Aorta (tissue), 5 donors: Measurements from ENCODE around the gene PDGFRB. TPM values are rescaled to one million over a fixed set of nuclear protein-coding genes. Genes with fewer than 3 reads are reported as not detected.
A peak's percentile ranks its signal among the peaks of the same experiment; 100 is the strongest.

Experiments
- ATAC-seq: fragments of 200-7000 bp; cut with Tn5 transposase; one replicate; pipeline ENCODE4 v1.9.1; 2022; ENCODE audit warnings: moderate library complexity; ENCODE audit not compliant: low FRiP score
- DNase-seq, 2 donors: peaks; one replicate each; pipeline ENCODE4 v3.0.0-alpha.2; 2020
- H3K27ac ChIP-seq, 2 donors: one replicate each; pipeline ENCODE4 v1.5.1; 2013; ENCODE audit warnings: low read length in 2 of 2, mild to moderate bottlenecking in 2 of 2, moderate library complexity in 2 of 2, control low read depth in 1 of 2, inconsistent platforms in 1 of 2, low read depth in 1 of 2
- H3K27me3 ChIP-seq, 2 donors: one replicate each; pipeline ENCODE4 v1.6.1; 2013; ENCODE audit warnings: control low read depth in 1 of 2, low read length in 1 of 2, mild to moderate bottlenecking in 1 of 2, moderate library complexity in 1 of 2; ENCODE audit not compliant: insufficient read depth in 2 of 2, control insufficient read depth in 1 of 2
- H3K36me3 ChIP-seq, 2 donors: one replicate each; pipeline ENCODE4 v1.6.1; 2013; ENCODE audit warnings: control low read depth in 1 of 2, low read length in 1 of 2, mild to moderate bottlenecking in 1 of 2; ENCODE audit not compliant: insufficient read depth in 2 of 2, control insufficient read depth in 1 of 2
- H3K4me1 ChIP-seq, 2 donors: one replicate each; pipeline ENCODE4 v1.6.1; 2013; ENCODE audit warnings: low read length in 2 of 2, control low read depth in 1 of 2, mild to moderate bottlenecking in 1 of 2, moderate library complexity in 1 of 2; ENCODE audit not compliant: insufficient read depth in 2 of 2, control insufficient read depth in 1 of 2
- H3K4me3 ChIP-seq, 2 donors: one replicate each; pipeline ENCODE4 v1.5.1; 2013; ENCODE audit warnings: low read length in 2 of 2, control low read depth in 1 of 2, mild to moderate bottlenecking in 1 of 2
- H3K9me3 ChIP-seq: one replicate; pipeline ENCODE4 v1.6.1; 2013; ENCODE audit warnings: mild to moderate bottlenecking, low read length; ENCODE audit not compliant: control insufficient read depth
- WGBS, 2 donors: extraction: QIAGEN DNeasy Blood & Tissue Kit; methylation state at CpG; one replicate each; pipeline ENCODE4 v1.1.7; 2013; 5-methylcytosine and 5-hydroxymethylcytosine counted together
- intact Hi-C, 2 donors: fragments of 100-400 bp; cut with DNase I; formaldehyde crosslinking; loops; one replicate each; pipeline versions ENCODE4 v1.14.2 to v1.15.0; 2022
- polyA plus RNA-seq, 2 donors: library from polyadenylated mRNA; stranded (reverse); fragments of 200-250 nt; gene quantifications; one replicate each; pipeline ENCODE4 v1.2.3, GENCODE V29; 2013
- total RNA-seq, 2 donors: library from RNA; stranded (reverse); fragmentation: NEBNext Ultra II Directional; extraction: Animal tissue kit (Norgen Biotek cat#: 25700); gene quantifications; one replicate each; pipeline ENCODE4 v1.2.1, GENCODE V29; 2021
- donor health status: healthy with polysubstance abuse.
- donor health status: Bipolar disorder and iron deficiency.
- donor health status: DM: no; HTN: no; CAD: no.
- donor health status: DM: no; HTN: no; CAD: no.
- donor health status: DM: yes; HTN: yes; CAD: no.

PDGFRB gene
- total and polyA plus RNA-seq, 4 donors: 44.0 to 360 (median 285) TPM

DNA sequence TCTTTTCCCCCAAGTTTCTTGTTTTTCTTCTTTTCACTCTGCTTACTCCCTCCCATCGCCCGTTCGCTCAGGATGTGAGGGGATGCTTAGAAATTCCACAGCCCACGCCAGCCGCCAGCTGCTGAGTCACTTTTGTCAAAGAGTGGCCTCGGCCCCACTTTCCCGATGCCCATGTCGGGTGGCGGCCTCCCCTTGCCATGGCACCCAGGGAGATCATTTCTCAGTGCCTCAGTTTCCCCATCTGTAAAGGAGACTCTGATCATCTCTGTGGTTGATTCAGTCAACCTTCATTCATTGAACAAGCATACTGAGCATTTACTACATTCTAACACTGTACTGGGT is 353 bp upstream of the PDGFRB start:
- DNase-seq (no peak), ATAC-seq (no peak)
- intact Hi-C loops: no loop called here
- Histone ChIP-seq H3K4me1 (peaks cover 0 to 2% of the 10 kb centered on the region in 2 donors), H3K36me3 (no peaks in the 10 kb centered on the region), H3K27me3 (no peaks in the 10 kb centered on the region), H3K27ac (peak overlapping the region; percentile 9 to 95), H3K4me3 (no peak overlapping the region), H3K9me3 (no peaks in the 10 kb centered on the region)
- 0 to 1% methylated on average over 9 of the region's 9 CpGs for WGBS, 2 donors

DNA sequence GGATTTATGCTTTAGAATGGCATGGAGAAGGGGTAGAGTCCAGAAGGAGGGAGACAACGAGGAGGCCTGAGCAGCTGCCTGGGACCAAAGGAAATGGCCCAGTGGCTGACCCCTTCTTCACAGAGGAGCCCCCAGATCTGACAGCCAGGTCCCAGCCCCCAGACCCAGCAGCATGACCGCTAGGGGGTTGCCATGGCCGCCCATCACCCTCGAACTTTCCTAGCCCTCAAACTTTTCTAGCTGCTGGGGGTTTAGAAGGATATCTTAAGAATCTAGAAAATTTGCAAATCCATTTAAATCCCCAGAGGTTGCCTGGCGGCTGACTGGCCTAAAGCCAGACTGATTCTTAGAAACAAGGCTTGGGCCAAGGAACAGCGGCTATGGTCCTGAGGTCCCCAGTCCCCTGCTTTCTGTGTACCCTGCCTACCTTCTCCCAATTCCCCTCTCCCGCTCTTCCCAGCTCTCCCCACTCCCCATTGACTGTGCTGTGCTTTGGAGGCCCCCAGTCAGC is 972 bp downstream of the PDGFRB start:
- WGBS, 2 donors: 3 to 10% methylated on average over 7 of the region's 7 CpGs
- no peak for ATAC-seq
- no peaks in the 10 kb centered on the region for H3K36me3 ChIP-seq
- H3K9me3 ChIP-seq: no peaks in the 10 kb centered on the region
- peak overlapping the region; percentile 64 to 97 for H3K27ac ChIP-seq
- peaks cover 2 to 3% of the 10 kb centered on the region in 2 donors for H3K4me1 ChIP-seq
- intact Hi-C loops: loop anchor here in 1 of 2 donors (2.0 kb wide), 1 partner anchor 16 kb away; no protein-coding TSS in a partner anchor
- H3K4me3 ChIP-seq: peak overlapping the region; percentile 42 to 98
- DNase-seq: no peak
- no peaks in the 10 kb centered on the region for H3K27me3 ChIP-seq

DNA sequence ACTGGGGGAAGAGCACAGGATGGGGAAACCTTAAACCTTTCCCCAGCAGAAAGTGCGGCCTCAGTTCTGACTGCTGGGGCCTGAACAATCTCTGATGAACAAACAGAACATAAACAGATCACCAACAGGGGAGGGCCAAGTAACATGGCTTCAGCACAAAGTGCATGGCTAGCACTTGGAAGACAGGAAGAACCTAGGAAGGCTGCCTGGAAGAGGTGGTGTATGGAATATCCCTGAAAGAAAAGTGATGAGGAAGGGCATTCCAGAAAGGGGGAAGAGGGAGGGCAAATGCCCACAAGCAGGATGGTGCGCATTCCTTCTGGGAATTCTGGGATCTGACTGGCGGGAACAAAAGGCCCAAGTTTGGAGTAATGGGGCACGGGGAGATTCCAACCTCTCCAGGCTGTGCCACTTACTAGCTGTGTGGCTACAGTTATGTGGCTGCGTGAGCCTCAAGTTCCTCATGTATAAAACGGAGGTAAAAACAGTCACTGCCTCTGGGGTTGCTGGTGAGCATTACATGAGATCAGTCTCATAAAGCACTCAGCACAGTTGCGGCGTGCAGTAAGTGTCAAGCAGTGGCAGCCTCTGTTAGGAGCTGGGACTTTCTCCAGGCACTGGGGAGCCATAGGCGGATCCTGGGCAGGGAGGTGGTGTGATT is 1.6 kb downstream of the PDGFRB start:
- WGBS, 2 donors: 2 to 9% methylated on average over 9 of the region's 9 CpGs
- Histone ChIP-seq H3K27me3 (no peaks in the 10 kb centered on the region), H3K27ac (peak overlapping the region in 1 of 2 donors; percentile 97), H3K9me3 (no peaks in the 10 kb centered on the region), H3K4me3 (peak overlapping the region; percentile 42 to 98), H3K4me1 (peaks cover 2 to 3% of the 10 kb centered on the region in 2 donors), H3K36me3 (no peaks in the 10 kb centered on the region)
- DNase-seq (peak in 1 of 2 donors; percentile 66), ATAC-seq (peak; percentile 31)
- intact Hi-C loops: loop anchor here in 1 of 2 donors (2.0 kb wide), 1 partner anchor 15 kb away; no protein-coding TSS in a partner anchor

DNA sequence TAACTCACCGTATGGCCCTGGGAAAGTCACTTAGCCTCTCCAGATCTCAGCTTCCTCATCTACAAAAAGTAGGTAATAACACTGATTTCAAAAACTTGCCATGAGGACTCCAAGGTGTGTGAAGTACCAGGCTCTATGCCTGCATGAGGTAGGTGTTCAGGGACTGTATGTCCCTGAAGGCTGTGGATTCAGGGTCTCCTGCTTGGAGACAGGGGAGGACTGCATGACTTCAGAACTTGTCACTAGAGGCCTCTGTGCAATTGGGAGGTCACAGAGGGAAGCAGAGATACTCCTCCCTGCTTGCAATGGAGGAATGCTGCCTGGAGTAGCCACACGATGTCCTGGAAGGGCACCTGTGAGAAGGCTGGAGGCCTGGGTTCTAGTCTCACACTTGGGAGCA is 2.2 kb downstream of the PDGFRB start:
- Histone ChIP-seq H3K36me3 (no peaks in the 10 kb centered on the region), H3K9me3 (no peaks in the 10 kb centered on the region), H3K27me3 (no peaks in the 10 kb centered on the region), H3K27ac (peak overlapping the region in 1 of 2 donors; percentile 97), H3K4me3 (peak overlapping the region; percentile 42 to 98), H3K4me1 (peaks cover 3 to 5% of the 10 kb centered on the region in 2 donors)
- intact Hi-C loops: no loop called here
- 6 to 11% methylated on average over 2 of the region's 2 CpGs for WGBS, 2 donors
- ATAC-seq (no peak), DNase-seq (no peak)

DNA sequence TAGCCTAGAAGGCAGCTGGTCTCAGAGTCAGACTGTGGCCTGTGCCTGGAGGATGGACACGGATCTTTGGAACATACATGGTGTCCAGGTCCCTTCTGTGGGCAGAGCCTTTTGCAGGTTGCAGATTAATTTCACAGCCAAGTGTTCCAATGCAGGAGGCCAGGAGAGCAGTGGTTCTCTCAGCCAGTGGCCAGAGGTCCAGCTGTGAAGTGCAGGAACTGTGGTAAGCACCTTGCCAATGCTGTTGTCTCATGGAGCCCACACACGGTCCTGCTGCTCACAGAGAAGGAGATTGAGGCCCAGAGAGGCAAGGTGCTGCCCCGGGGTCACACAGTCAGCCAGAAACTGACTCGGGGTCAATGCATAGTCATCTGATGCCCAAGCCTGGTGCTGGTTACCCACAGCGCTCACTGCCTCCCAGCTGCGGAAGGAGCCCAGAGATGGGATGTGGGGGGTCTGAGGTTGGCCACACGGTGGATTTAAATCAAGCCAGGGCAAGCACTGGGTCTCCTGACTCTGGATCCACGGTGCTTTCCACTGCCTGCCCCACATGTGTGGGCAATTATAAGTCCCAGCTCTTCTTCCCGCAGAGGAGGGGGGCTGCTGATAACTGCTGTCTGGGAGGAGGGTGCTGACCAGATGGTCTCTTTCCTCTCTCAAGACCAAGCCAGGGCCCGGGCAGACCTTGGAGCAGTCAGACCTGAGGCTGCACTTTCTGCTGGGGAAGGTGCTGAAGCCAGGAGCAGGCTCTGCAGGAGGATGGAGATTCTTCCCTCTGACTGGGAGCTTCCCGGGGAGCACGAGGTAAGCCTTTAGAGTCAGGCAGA is 2.8 kb downstream of the PDGFRB start:
- DNase-seq (no peak), ATAC-seq (no peak)
- 14 to 20% methylated on average over 12 of the region's 12 CpGs for WGBS, 2 donors
- H3K9me3 ChIP-seq: no peaks in the 10 kb centered on the region
- peaks cover 3% of the 10 kb centered on the region in 2 donors for H3K4me1 ChIP-seq
- H3K27me3 ChIP-seq: no peaks in the 10 kb centered on the region
- intact Hi-C loops: no loop called here
- peak overlapping the region; percentile 42 to 98 for H3K4me3 ChIP-seq
- no peaks in the 10 kb centered on the region for H3K36me3 ChIP-seq
- peak overlapping the region in 1 of 2 donors; percentile 97 for H3K27ac ChIP-seq

DNA sequence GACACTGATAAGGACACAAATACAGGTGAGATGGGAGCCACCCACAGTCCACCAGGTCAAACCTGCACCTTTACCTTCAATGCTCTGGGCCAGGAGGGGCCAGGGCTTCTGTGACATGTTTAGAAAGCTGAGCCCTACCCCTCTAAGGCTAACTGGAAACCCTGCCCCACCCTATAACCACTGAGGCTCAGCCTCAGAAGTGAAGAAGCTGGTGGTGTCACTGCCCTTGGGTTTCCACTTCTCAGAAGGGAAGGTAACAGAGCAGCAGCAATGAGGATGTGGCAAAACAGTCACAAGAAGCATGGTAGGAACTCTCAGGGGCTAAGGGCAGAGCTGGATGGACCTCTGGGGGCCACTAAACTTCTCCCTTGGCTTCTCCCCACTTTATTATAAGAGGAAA is 6.0 kb downstream of the PDGFRB start:
- DNase-seq (no peak), ATAC-seq (no peak)
- Histone ChIP-seq H3K4me3 (no peak overlapping the region), H3K27ac (peak overlapping the region; percentile 10 to 35), H3K27me3 (no peaks in the 10 kb centered on the region), H3K36me3 (no peaks in the 10 kb centered on the region), H3K9me3 (no peaks in the 10 kb centered on the region), H3K4me1 (peaks cover 3% of the 10 kb centered on the region in 2 donors)
- intact Hi-C loops: no loop called here

DNA sequence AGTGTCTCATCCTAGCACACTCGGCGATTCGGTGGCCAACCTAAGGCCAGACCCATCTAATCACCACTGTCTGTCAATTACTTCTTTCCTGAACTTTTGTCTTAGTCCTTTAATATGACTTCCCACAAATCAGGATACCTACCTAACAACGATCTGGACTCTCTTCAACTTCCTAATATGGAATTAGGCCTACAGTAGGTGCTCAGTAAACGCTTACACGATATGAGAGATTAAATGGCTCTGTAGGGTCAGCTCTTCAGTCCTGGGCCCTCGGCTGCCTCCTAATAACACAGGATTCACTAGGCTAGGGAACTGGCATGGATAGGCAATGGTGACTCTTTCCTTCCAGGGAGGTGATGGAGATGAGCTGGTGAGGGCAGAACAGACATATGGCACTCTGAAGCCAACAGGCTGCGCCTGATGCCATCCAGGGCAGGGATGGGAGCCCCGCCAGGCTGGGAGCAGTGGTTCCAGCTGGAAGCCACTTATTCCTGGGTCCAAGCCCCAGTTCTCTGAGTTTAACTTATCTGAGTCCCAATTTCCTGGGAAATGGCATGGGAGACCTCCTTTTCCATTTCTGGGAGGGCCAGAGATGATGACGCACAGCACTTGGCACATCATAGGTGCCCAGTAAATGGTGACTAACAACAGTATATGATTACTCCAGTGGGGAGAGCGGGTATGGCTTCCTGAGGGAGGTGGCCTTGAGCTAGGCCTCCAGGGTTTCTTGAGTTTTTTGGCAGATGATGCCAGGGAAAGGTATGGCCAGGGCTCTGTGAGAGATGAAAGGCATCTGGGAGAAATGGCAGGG is 7.3 kb downstream of the PDGFRB start:
- peak in 1 of 2 donors; percentile 78 for DNase-seq
- Histone ChIP-seq H3K9me3 (no peaks in the 10 kb centered on the region), H3K27me3 (no peaks in the 10 kb centered on the region), H3K4me1 (peaks cover 3% of the 10 kb centered on the region in 2 donors), H3K4me3 (no peak overlapping the region), H3K36me3 (no peaks in the 10 kb centered on the region), H3K27ac (peak overlapping the region; percentile 28 to 92)
- no peak for ATAC-seq
- intact Hi-C loops: no loop called here
- whole genome bisulfite sequencing, 2 donors: 32 to 42% methylated on average over 11 of the region's 11 CpGs

DNA sequence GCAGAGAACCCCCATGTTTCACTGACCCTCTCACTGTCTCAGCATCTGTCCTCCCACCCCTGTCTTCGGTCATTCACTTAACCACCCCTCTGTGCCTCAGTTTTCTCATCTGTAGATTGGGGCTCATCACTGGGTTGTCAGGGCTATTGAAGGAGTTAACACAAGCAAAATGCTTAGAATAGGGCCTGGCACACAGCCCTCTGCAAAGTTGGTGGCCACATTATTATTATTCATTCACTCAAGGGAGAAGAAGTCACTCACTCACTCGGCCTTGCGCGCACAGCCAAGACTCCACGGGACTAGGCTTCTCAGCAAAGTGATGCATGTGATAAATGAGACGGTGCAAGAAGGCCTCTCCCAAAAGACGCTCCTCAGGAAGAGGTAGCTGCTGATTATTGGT is 8.0 kb downstream of the PDGFRB start:
- Histone ChIP-seq H3K36me3 (no peaks in the 10 kb centered on the region), H3K4me1 (peaks cover 3% of the 10 kb centered on the region in 2 donors), H3K4me3 (no peak overlapping the region), H3K9me3 (no peaks in the 10 kb centered on the region), H3K27ac (peak overlapping the region; percentile 6 to 81), H3K27me3 (no peaks in the 10 kb centered on the region)
- no peak for DNase-seq
- WGBS, 2 donors: 16 to 20% methylated on average over 7 of the region's 7 CpGs
- ATAC-seq: no peak
- intact Hi-C loops: no loop called here
